Body of pancreas (tissue), 4 donors: ENCODE data around the gene FECH. TPM values are rescaled to one million over a fixed set of nuclear protein-coding genes. Genes with fewer than 3 reads are reported as not detected.

Source experiments
- ATAC-seq: fragments of 150-250 bp; one replicate; pipeline ENCODE4 v1.9.1; 2016
- DNase-seq, 4 donors: peaks; one replicate each; pipeline ENCODE4 v3.0.0-alpha.2; 2019
- H3K27ac ChIP-seq, 4 donors: fragments of 200-600 bp; sonication (generic); 1 replicate in 3 of 4; 2 replicates in 1 of 4; pipeline versions ENCODE4 v1.5.1 to v1.6.1; 2016 to 2019; ENCODE audit warnings: mild to moderate bottlenecking in 1 of 4, mixed read lengths in 1 of 4, moderate library complexity in 1 of 4
- H3K27me3 ChIP-seq, 2 donors: fragments of 200-600 bp; sonication (generic); one replicate each; pipeline ENCODE4 v1.6.0; 2016; ENCODE audit warnings: mild to moderate bottlenecking in 1 of 2
- H3K36me3 ChIP-seq, 2 donors: fragments of 200-600 bp; sonication (generic); replicated peaks in 1 of 2; 2 replicates each; pipeline ENCODE4 v1.5.1; 2016; ENCODE audit warnings: low read depth in 2 of 2; ENCODE audit not compliant: insufficient read depth in 1 of 2
- H3K4me1 ChIP-seq: fragments of 200-600 bp; sonication (generic); one replicate; pipeline ENCODE4 v1.6.0; 2016
- H3K4me3 ChIP-seq, 2 donors: fragments of 200-600 bp; sonication (generic); 1 replicate in 1 of 2; 2 replicates in 1 of 2; pipeline ENCODE4 v1.5.1; 2016 to 2019
- H3K9me3 ChIP-seq, 3 donors: fragments of 200-600 bp; sonication (generic); 1 replicate in 2 of 3; 2 replicates in 1 of 3; pipeline ENCODE4 v1.5.1; 2016
- POLR2A ChIP-seq, 3 donors: fragments of 450-650 bp; IDR thresholded peaks; one replicate each; pipeline ENCODE4 v1.6.1; 2016; ENCODE audit warnings: antibody characterized with exemption in 3 of 3, mild to moderate bottlenecking in 2 of 3
- WGBS, 2 donors: methylation state at CpG; one replicate each; pipeline ENCODE4 v1.1.5; 2017; 5-methylcytosine and 5-hydroxymethylcytosine counted together
- intact Hi-C: fragments of 100-400 bp; cut with DNase I; formaldehyde crosslinking; loops from one replicate; pipeline ENCODE4 v1.15.1; 2023
- total RNA-seq, 2 donors: library from RNA; depleted of rRNA; stranded (reverse); fragments of >200 nt; gene quantifications; one replicate each; pipeline ENCODE4 v1.1.0, GENCODE V29; 2016
- TF ChIP-seq, protein P1 (sequence below), 7 experiments: fragments of 450-650 bp in 4 of 7; fragments of 200-600 bp in 3 of 7; sonication (generic) in 3 of 7; IDR thresholded peaks; one replicate each; pipeline ENCODE4 v1.5.1; 2016 to 2019; ENCODE audit warnings: antibody characterized with exemption in 7 of 7

The FECH gene
- total RNA-seq, 2 donors from 2014 or later: 16.8 to 20.0 TPM

DNA sequence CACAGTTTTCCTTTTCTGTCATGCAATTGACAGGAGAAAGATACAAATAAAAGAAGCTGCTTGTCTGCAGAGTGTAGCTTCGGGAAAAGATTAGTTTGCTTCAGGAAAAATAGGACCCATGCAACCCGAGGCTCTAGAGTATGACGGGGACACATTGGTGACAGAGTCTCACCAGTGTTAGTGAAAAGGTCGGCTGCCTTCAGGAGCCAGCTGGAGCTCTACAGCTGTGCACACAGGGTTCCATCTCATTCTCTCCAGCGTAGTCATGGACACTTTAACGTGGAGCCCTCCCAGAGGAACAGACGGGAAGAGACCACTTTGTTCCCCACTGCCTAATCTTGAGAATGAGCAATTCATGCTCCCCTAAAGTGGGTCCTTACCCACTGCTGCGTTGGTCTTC is 42.9 kb downstream of the FECH start:
- Histone ChIP-seq H3K9me3 (no peaks in the 10 kb centered on the region), H3K36me3 (no peaks in the 10 kb centered on the region), H3K27ac (no peak overlapping the region), H3K4me3 (no peak overlapping the region), H3K4me1 (no peaks in the 10 kb centered on the region), H3K27me3 (no peaks in the 10 kb centered on the region)
- TF ChIP-seq, protein P1, sequence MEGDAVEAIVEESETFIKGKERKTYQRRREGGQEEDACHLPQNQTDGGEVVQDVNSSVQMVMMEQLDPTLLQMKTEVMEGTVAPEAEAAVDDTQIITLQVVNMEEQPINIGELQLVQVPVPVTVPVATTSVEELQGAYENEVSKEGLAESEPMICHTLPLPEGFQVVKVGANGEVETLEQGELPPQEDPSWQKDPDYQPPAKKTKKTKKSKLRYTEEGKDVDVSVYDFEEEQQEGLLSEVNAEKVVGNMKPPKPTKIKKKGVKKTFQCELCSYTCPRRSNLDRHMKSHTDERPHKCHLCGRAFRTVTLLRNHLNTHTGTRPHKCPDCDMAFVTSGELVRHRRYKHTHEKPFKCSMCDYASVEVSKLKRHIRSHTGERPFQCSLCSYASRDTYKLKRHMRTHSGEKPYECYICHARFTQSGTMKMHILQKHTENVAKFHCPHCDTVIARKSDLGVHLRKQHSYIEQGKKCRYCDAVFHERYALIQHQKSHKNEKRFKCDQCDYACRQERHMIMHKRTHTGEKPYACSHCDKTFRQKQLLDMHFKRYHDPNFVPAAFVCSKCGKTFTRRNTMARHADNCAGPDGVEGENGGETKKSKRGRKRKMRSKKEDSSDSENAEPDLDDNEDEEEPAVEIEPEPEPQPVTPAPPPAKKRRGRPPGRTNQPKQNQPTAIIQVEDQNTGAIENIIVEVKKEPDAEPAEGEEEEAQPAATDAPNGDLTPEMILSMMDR (IDR thresholded peaks at IDR 0.05): no peak
- no peak for TF ChIP-seq POLR2A (IDR thresholded peaks at IDR 0.05)
- intact Hi-C loops: no loop called here
- DNase-seq (no peak), ATAC-seq (no peak)
- WGBS, 2 donors: 66 to 68% methylated on average over 8 of the region's 8 CpGs

DNA sequence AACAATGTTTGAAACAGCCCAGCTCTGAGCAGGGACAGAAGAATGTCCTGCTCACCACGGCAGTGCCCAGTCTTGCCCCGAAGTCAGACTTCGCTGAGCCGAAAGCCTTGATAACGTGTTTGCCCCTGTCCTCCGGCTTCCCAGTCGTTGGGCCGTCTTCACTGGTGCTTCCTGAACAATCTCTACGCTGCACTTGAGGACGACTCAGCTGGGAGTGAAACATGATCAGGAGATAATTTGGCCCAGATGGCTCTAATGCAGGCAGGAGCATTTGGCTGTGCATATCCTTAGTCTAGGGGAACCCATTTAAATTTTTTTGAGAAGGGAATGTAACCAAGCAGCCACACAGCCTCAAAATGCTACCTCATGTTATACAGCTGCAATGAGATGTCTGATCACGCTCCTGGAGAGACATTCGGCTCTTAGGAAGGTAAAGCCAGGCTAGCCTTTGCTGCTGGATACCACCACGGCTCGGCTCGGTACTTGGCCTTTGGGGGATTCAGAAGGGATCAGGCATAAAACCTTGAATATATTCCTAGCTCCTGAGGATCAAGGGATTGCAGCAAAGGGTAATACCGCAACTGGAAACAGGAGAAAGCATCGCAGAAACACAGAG is 43.6 kb downstream of the FECH start:
- Histone ChIP-seq H3K9me3 (no peaks in the 10 kb centered on the region), H3K4me1 (no peaks in the 10 kb centered on the region), H3K27me3 (no peaks in the 10 kb centered on the region), H3K27ac (no peak overlapping the region), H3K4me3 (no peak overlapping the region), H3K36me3 (no peaks in the 10 kb centered on the region)
- WGBS, 2 donors: 71 to 74% methylated on average over 15 to 17 of the region's 17 CpGs
- intact Hi-C loops: no loop called here
- no peak for ATAC-seq
- no peak for DNase-seq
- TF ChIP-seq, protein P1 (IDR thresholded peaks at IDR 0.05): no peak
- no peak for TF ChIP-seq POLR2A (IDR thresholded peaks at IDR 0.05)

DNA sequence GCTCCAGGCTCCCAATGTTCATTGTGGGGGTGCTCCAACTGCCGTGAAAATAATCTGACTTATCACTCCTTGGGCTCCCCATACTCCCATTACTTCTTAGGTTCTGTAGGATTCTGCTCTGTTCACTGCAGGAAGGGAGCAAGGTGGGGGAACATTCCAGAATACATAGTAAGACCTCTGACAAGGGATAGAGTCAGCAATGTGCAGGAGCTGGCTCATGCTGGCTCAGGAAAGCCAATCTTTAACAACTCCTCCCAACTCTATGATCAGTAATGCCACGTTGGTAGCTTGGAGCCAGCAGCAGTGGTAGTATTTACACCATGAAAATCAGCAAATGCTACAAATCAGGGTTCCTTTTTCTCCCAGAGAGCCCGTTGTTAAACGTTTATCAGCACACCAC is 44.4 kb downstream of the FECH start:
- no peaks in the 10 kb centered on the region for H3K27me3 ChIP-seq
- H3K27ac ChIP-seq: no peak overlapping the region
- no peaks in the 10 kb centered on the region for H3K4me1 ChIP-seq
- intact Hi-C loops: no loop called here
- DNase-seq (no peak), ATAC-seq (no peak)
- 22 to 24% methylated on average over 4 of the region's 4 CpGs for WGBS, 2 donors
- H3K4me3 ChIP-seq: no peak overlapping the region
- no peaks in the 10 kb centered on the region for H3K36me3 ChIP-seq
- TF ChIP-seq, protein P1 (IDR thresholded peaks at IDR 0.05): no peak
- no peak for TF ChIP-seq POLR2A (IDR thresholded peaks at IDR 0.05)
- H3K9me3 ChIP-seq: no peaks in the 10 kb centered on the region

DNA sequence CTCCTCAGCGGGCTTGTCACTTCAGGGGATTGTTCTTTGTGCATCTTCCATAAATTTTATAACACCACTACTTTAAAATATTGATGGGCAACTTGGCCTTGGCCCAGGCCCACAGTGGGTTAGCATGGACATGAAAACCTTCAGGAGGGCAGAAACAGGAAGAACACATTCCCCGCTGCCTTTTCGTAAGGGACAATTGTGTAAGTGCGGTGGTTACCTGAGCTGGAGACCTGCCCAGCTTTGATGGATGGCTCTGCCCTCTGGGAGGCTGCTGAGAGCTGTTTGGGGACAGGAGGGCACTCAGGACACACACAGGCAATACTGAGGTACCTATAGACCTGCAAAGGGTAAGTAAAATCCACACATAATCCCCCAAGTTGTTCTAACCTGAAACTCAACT is 46.8 kb downstream of the FECH start:
- Histone ChIP-seq H3K27me3 (no peaks in the 10 kb centered on the region), H3K4me1 (no peaks in the 10 kb centered on the region), H3K4me3 (no peak overlapping the region), H3K27ac (peak overlapping the region in 1 of 4 donors; percentile 12), H3K36me3 (no peaks in the 10 kb centered on the region), H3K9me3 (no peaks in the 10 kb centered on the region)
- intact Hi-C loops: no loop called here
- WGBS, 2 donors: 53 to 54% methylated on average over 4 of the region's 4 CpGs
- no peak for TF ChIP-seq POLR2A (IDR thresholded peaks at IDR 0.05)
- TF ChIP-seq, protein P1 (IDR thresholded peaks at IDR 0.05): no peak
- ATAC-seq: peak; percentile 33
- peak in 2 of 4 donors; percentile 28 to 38 for DNase-seq

DNA sequence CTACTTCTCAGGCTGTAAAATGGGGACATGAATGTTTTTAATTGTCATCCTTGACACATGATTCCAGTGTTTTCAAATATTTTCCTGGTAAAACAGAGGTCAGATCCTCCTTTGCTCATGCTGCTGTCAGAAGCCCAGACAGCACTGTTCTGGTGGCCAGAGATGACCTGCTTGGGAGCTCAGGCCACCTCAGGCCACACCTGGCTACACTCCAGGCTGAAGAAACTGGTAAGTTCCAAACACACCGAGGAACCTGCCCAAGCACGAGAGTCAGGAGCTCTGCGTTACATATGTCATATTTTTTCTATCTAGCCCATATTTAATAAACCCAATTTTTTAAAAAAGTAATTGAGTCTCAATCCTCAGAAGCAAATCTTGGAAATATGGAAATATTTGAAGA is 47.9 kb downstream of the FECH start:
- H3K9me3 ChIP-seq: no peaks in the 10 kb centered on the region
- no peak overlapping the region for H3K27ac ChIP-seq
- TF ChIP-seq, protein P1 (IDR thresholded peaks at IDR 0.05): no peak
- no peak for TF ChIP-seq POLR2A (IDR thresholded peaks at IDR 0.05)
- WGBS, 2 donors: 82 to 87% methylated on average over 3 of the region's 3 CpGs
- H3K4me1 ChIP-seq: no peaks in the 10 kb centered on the region
- ATAC-seq: no peak
- no peak for DNase-seq
- H3K4me3 ChIP-seq: no peak overlapping the region
- no peaks in the 10 kb centered on the region for H3K27me3 ChIP-seq
- no peaks in the 10 kb centered on the region for H3K36me3 ChIP-seq
- intact Hi-C loops: no loop called here
